ENCODE results near the gene AGBL4.

Gene AGBL4

GRCh38 chr1:48844187-48844586 is 1179.6 kb downstream of the AGBL4 start:
- ChIA-PET CTCF (interaction anchor here (1.0 kb wide), 1 partner anchor 27 kb away, joined by 3 read pairs; no protein-coding TSS in a partner anchor), POLR2A (no interaction called here)
- no peak overlapping the region for H3K27ac ChIP-seq (ENCODE audit: extremely low read depth, low read depth, low read length)
- peaks cover 2% of the 10 kb centered on the region; the same call in 1 of the 2 replicates for H3K4me1 ChIP-seq (ENCODE audit: control insufficient read depth, insufficient read depth, low read length)
- no peaks in the 10 kb centered on the region for H3K36me3 ChIP-seq (ENCODE audit: control insufficient read depth in 2 of 2, insufficient read depth in 1 of 2, low read length in 2 of 2)
- no peak for TF ChIP-seq ZNF174 (tag by site-specific recombination; IDR thresholded peaks at IDR 0.05)
- no peak for TF ChIP-seq ZBTB1 (tag by site-specific recombination; IDR thresholded peaks at IDR 0.05)
- no peak for TF ChIP-seq SALL2 (tag by site-specific recombination; IDR thresholded peaks at IDR 0.05; ENCODE audit: borderline replicate concordance)
- TF ChIP-seq ZNF747 (tag by site-specific recombination; IDR thresholded peaks at IDR 0.05) = no peak
- no peak for TF ChIP-seq ZNF558 (tag by site-specific recombination; IDR thresholded peaks at IDR 0.05)
- TF ChIP-seq ZNF398 (tag by site-specific recombination; IDR thresholded peaks at IDR 0.05) = no peak
- no peak for TF ChIP-seq ZNF530 (tag by site-specific recombination; IDR thresholded peaks at IDR 0.05; ENCODE audit: low read depth)
- TF ChIP-seq ZIC2 (tag by site-specific recombination; IDR thresholded peaks at IDR 0.05) = no peak
- no peak for TF ChIP-seq ZNF623 (tag by site-specific recombination; IDR thresholded peaks at IDR 0.05)
- no peak for TF ChIP-seq ZNF335 (tag by site-specific recombination; conservative IDR thresholded peaks at IDR 0.05)
- TF ChIP-seq ZNF610 (tag by site-specific recombination; IDR thresholded peaks at IDR 0.05; ENCODE audit: borderline replicate concordance) = no peak
- no peak for TF ChIP-seq ZNF600 (tag by site-specific recombination; IDR thresholded peaks at IDR 0.05)
- TF ChIP-seq ZNF792 (tag by site-specific recombination; IDR thresholded peaks at IDR 0.05) = no peak
- no peak for TF ChIP-seq EGR2 (tag by site-specific recombination; IDR thresholded peaks at IDR 0.05; ENCODE audit: low read depth)
- no peak for TF ChIP-seq CTCF (tag by site-specific recombination; IDR thresholded peaks at IDR 0.05)
- no peak for TF ChIP-seq ZNF324 (tag by site-specific recombination; IDR thresholded peaks at IDR 0.05)
- TF ChIP-seq MEIS1 (CRISPR knock-in tag; IDR thresholded peaks at IDR 0.05; ENCODE audit: borderline replicate concordance) = no peak
- no peak for TF ChIP-seq ZBTB49 (tag by site-specific recombination; IDR thresholded peaks at IDR 0.05; ENCODE audit: low read depth)
- H3K9me3 ChIP-seq (ENCODE audit: control insufficient read depth, insufficient read depth, low read depth, low read length) = no peaks in the 10 kb centered on the region
- H3K4me3 ChIP-seq (ENCODE audit: low read depth, low read length) = no peak overlapping the region

GRCh38 chr1:48841966-48842365 is 1181.8 kb downstream of the AGBL4 start:
- CTCF ChIA-PET = interaction anchor here (1.4 kb wide), 1 partner anchor 29 kb away, joined by 5 read pairs; no protein-coding TSS in a partner anchor
- TF ChIP-seq ZNF792 (tag by site-specific recombination; IDR thresholded peaks at IDR 0.05) = no peak
- no peak for TF ChIP-seq MEIS1 (CRISPR knock-in tag; IDR thresholded peaks at IDR 0.05; ENCODE audit: borderline replicate concordance)
- no peak for TF ChIP-seq KLF1 (tag by site-specific recombination; IDR thresholded peaks at IDR 0.05)
- no peak for TF ChIP-seq ZSCAN5A (tag by site-specific recombination; IDR thresholded peaks at IDR 0.05)
- TF ChIP-seq ZNF449 (tag by site-specific recombination; IDR thresholded peaks at IDR 0.05) = no peak
- no peak for TF ChIP-seq ZSCAN4 (tag by site-specific recombination; IDR thresholded peaks at IDR 0.05)
- no peak for TF ChIP-seq ZNF18 (tag by site-specific recombination; IDR thresholded peaks at IDR 0.05)
- TF ChIP-seq ZNF558 (tag by site-specific recombination; IDR thresholded peaks at IDR 0.05) = no peak
- no peak for TF ChIP-seq ZNF561 (tag by site-specific recombination; IDR thresholded peaks at IDR 0.05; ENCODE audit: borderline replicate concordance)

More at GRCh38 chr1:48841966-48842365, 1181.8 kb downstream of the AGBL4 start:
- no peaks in the 10 kb centered on the region for H3K9me3 ChIP-seq (ENCODE audit: control insufficient read depth, insufficient read depth, low read depth, low read length)
- H3K4me1 ChIP-seq (ENCODE audit: control insufficient read depth, insufficient read depth, low read length) = peaks cover 2% of the 10 kb centered on the region; the same call in 1 of the 2 replicates
- POLR2A ChIA-PET = no interaction called here
- no peak overlapping the region for H3K27ac ChIP-seq (ENCODE audit: extremely low read depth, low read depth, low read length)
- no peaks in the 10 kb centered on the region for H3K36me3 ChIP-seq (ENCODE audit: control insufficient read depth in 2 of 2, insufficient read depth in 1 of 2, low read length in 2 of 2)
- H3K4me3 ChIP-seq (ENCODE audit: low read depth, low read length) = no peak overlapping the region

Measured in HEK293 (cell line).